Retinal pigment epithelial cell (primary cell): ENCODE measurements around the gene SLCO2A1.

Experiments used
- DNase-seq: peaks from one replicate; pipeline ENCODE4 v3.0.0-alpha.2; 2010; ENCODE audit warnings: low read depth
- H3K4me3 ChIP-seq: 2 replicates; pipeline ENCODE4 v1.5.1; 2011; ENCODE audit warnings: mild to moderate bottlenecking, low read length, control low read depth, moderate library complexity
- CTCF ChIP-seq: conservative IDR thresholded peaks from 2 replicates; pipeline ENCODE4 v1.5.1; 2011; ENCODE audit warnings: low read depth, low read length, control low read depth, inconsistent platforms

SLCO2A1 gene

GRCh38 chr3:134059671-134060560, 30.2 kb upstream of the SLCO2A1 start:
- no peak overlapping the region for H3K4me3 ChIP-seq
- no peak for TF ChIP-seq CTCF
- DNase-seq = no peak

- no peak for TF ChIP-seq CTCF
- H3K4me3 ChIP-seq = no peak overlapping the region
- DNase-seq = no peak
These were observed 29.4 kb upstream of the SLCO2A1 start for GRCh38 chr3:134059035-134059601.

GRCh38 chr3:134057654-134058110, 28.0 kb upstream of the SLCO2A1 start:
- no peak for TF ChIP-seq CTCF
- no peak overlapping the region for H3K4me3 ChIP-seq
- no peak for DNase-seq

- TF ChIP-seq CTCF = no peak
- DNase-seq = no peak
- no peak overlapping the region for H3K4me3 ChIP-seq
These were observed 27.4 kb upstream of the SLCO2A1 start for GRCh38 chr3:134057006-134057653.

GRCh38 chr3:134056464-134056891, 26.8 kb upstream of the SLCO2A1 start:
- no peak for TF ChIP-seq CTCF
- DNase-seq = no peak
- H3K4me3 ChIP-seq = no peak overlapping the region

- H3K4me3 ChIP-seq = no peak overlapping the region
- DNase-seq = no peak
- TF ChIP-seq CTCF = no peak
These were observed 25.9 kb upstream of the SLCO2A1 start for GRCh38 chr3:134055661-134056060.
